Upper lobe of left lung (tissue), 4 donors: ENCODE measurements around the gene METTL9.

Source experiments
- EP300 ChIP-seq, 4 donors: sonication (generic); formaldehyde crosslinking; IDR thresholded peaks; one replicate each; pipeline ENCODE4 v1.5.1; 2017; ENCODE audit warnings: antibody characterized with exemption in 4 of 4, control low read depth in 2 of 4
- POLR2A ChIP-seq, 4 donors: fragments of 450-650 bp; IDR thresholded peaks; one replicate each; pipeline ENCODE4 v1.5.1; 2016 to 2017; ENCODE audit warnings: antibody characterized with exemption in 4 of 4, mild to moderate bottlenecking in 2 of 4
- TF ChIP-seq, protein P1 (sequence below), 6 experiments: fragments of 450-650 bp in 4 of 6; fragments of 200-600 bp in 2 of 6; sonication (generic) in 2 of 6; IDR thresholded peaks; one replicate each; pipeline ENCODE4 v1.5.1; 2016 to 2019; ENCODE audit warnings: antibody characterized with exemption in 6 of 6

DNA sequence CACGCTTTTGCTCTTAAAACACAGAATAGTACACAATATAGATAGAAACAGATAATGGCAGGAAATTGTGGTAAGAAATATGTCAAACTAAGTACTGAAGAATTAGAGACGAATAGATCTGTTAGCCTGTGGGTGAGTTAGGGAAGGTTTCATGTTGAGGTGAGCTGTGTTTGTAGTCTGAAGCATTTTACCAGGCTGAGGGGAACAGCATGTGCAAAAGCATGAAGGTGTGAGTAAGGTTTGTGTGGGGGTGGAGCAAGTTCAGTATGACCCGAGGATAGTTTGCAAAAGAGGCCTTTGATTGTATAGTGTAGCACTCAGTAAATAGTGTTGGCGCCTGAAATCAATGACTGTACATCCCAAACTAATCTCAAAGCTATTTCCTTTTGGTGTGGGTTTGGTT, 39.2 kb downstream of the METTL9 start:
- TF ChIP-seq, protein P1, sequence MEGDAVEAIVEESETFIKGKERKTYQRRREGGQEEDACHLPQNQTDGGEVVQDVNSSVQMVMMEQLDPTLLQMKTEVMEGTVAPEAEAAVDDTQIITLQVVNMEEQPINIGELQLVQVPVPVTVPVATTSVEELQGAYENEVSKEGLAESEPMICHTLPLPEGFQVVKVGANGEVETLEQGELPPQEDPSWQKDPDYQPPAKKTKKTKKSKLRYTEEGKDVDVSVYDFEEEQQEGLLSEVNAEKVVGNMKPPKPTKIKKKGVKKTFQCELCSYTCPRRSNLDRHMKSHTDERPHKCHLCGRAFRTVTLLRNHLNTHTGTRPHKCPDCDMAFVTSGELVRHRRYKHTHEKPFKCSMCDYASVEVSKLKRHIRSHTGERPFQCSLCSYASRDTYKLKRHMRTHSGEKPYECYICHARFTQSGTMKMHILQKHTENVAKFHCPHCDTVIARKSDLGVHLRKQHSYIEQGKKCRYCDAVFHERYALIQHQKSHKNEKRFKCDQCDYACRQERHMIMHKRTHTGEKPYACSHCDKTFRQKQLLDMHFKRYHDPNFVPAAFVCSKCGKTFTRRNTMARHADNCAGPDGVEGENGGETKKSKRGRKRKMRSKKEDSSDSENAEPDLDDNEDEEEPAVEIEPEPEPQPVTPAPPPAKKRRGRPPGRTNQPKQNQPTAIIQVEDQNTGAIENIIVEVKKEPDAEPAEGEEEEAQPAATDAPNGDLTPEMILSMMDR (IDR thresholded peaks at IDR 0.05), result no peak
- no peak for TF ChIP-seq EP300 (IDR thresholded peaks at IDR 0.05)
- no peak for TF ChIP-seq POLR2A (IDR thresholded peaks at IDR 0.05)
